ACC112 (cell line): ENCODE measurements around the gene ZDHHC17.
"Not testable (repeated sequence)": the region's sequence is repeated elsewhere in the genome, so short reads cannot be mapped to it uniquely, and the experiment has no call there.

Experiments
- H2AFZ ChIP-seq: fragments of 200-600 bp; sonication (generic); one replicate; pipeline ENCODE4 v1.6.0; 2017; ENCODE audit warnings: antibody characterized with exemption, low read length; ENCODE audit not compliant: unreplicated experiment
- H3K27ac ChIP-seq: fragments of 200-600 bp; sonication (generic); 2 replicates; pipeline ENCODE4 v1.5.1; 2014; ENCODE audit warnings: low read depth, mild to moderate bottlenecking, antibody characterized with exemption, low read length, moderate library complexity
- H3K27me3 ChIP-seq: fragments of 200-600 bp; sonication (generic); 2 replicates; pipeline ENCODE4 v1.6.1; 2014; ENCODE audit warnings: mild to moderate bottlenecking, antibody characterized with exemption, low read length, moderate library complexity, mixed read lengths; ENCODE audit not compliant: insufficient read depth
- H3K36me3 ChIP-seq: fragments of 200-600 bp; sonication (generic); 2 replicates; pipeline ENCODE4 v1.6.1; 2016; ENCODE audit warnings: mild to moderate bottlenecking, antibody characterized with exemption, low read length, moderate library complexity, mixed read lengths; ENCODE audit not compliant: insufficient read depth
- H3K4me1 ChIP-seq: fragments of 200-600 bp; sonication (generic); one replicate; pipeline ENCODE4 v1.6.1; 2016; ENCODE audit warnings: low read length, mixed read lengths; ENCODE audit not compliant: insufficient read depth, unreplicated experiment, control insufficient read depth
- H3K4me3 ChIP-seq: fragments of 200-600 bp; sonication (generic); 2 replicates; pipeline ENCODE4 v1.5.1; 2014; ENCODE audit warnings: mild to moderate bottlenecking, low read depth, low read length
- H3K79me2 ChIP-seq: fragments of 200-600 bp; sonication (generic); one replicate; pipeline ENCODE4 v1.6.0; 2016; ENCODE audit warnings: low read length; ENCODE audit not compliant: control insufficient read depth, unreplicated experiment, insufficient read depth

Gene ZDHHC17

GRCh38 chr12:76766161-76766560 lies 2.2 kb downstream of the ZDHHC17 start:
- Histone ChIP-seq H2AFZ (no peak overlapping the region), H3K4me3 (peak overlapping the region; percentile 98; the same call in 1 of the 2 replicates), H3K27ac (no peak overlapping the region), H3K27me3 (no peaks in the 10 kb centered on the region), H3K79me2 (peaks cover 63% of the 10 kb centered on the region), H3K4me1 (peaks cover 16% of the 10 kb centered on the region), H3K36me3 (no peaks in the 10 kb centered on the region)

GRCh38 chr12:76768576-76768975 lies 4.7 kb downstream of the ZDHHC17 start:
- no peak overlapping the region for H3K4me3 ChIP-seq
- peaks cover 79% of the 10 kb centered on the region for H3K79me2 ChIP-seq
- H3K27ac ChIP-seq: no peak overlapping the region

GRCh38 chr12:76777765-76778216 lies 13.9 kb downstream of the ZDHHC17 start:
- peaks cover 76% of the 10 kb centered on the region for H3K79me2 ChIP-seq

More at GRCh38 chr12:76768576-76768975, 4.7 kb downstream of the ZDHHC17 start:
- H3K4me1 ChIP-seq: peaks cover 10% of the 10 kb centered on the region
- H2AFZ ChIP-seq: no peak overlapping the region
- H3K27me3 ChIP-seq: no peaks in the 10 kb centered on the region
- H3K36me3 ChIP-seq: no peaks in the 10 kb centered on the region

GRCh38 chr12:76778364-76778763 lies 14.4 kb downstream of the ZDHHC17 start:
- no peak overlapping the region for H3K4me3 ChIP-seq

More at GRCh38 chr12:76777765-76778216, 13.9 kb downstream of the ZDHHC17 start:
- no peak overlapping the region for H2AFZ ChIP-seq
- H3K36me3 ChIP-seq: no peaks in the 10 kb centered on the region
- no peaks in the 10 kb centered on the region for H3K27me3 ChIP-seq
- H3K4me3 ChIP-seq: no peak overlapping the region
- no peak overlapping the region for H3K27ac ChIP-seq
- no peaks in the 10 kb centered on the region for H3K4me1 ChIP-seq

GRCh38 chr12:76779310-76779709 lies 15.4 kb downstream of the ZDHHC17 start:
- not testable (repeated sequence) for H2AFZ ChIP-seq, H3K36me3 ChIP-seq, H3K4me1 ChIP-seq, H3K4me3 ChIP-seq, H3K27me3 ChIP-seq, H3K27ac ChIP-seq
- H3K79me2 ChIP-seq: peaks cover 77% of the 10 kb centered on the region

More at GRCh38 chr12:76778364-76778763, 14.4 kb downstream of the ZDHHC17 start:
- Histone ChIP-seq H3K27me3 (no peaks in the 10 kb centered on the region), H3K27ac (no peak overlapping the region), H3K4me1 (no peaks in the 10 kb centered on the region), H2AFZ (no peak overlapping the region), H3K79me2 (peaks cover 78% of the 10 kb centered on the region), H3K36me3 (no peaks in the 10 kb centered on the region)

- no peak overlapping the region for H3K27ac ChIP-seq
- H2AFZ ChIP-seq: no peak overlapping the region
- no peak overlapping the region for H3K4me3 ChIP-seq
- no peaks in the 10 kb centered on the region for H3K36me3 ChIP-seq
- peaks cover 8% of the 10 kb centered on the region for H3K4me1 ChIP-seq
- no peaks in the 10 kb centered on the region for H3K27me3 ChIP-seq
- H3K79me2 ChIP-seq: peaks cover 80% of the 10 kb centered on the region
These were observed 17.4 kb downstream of the ZDHHC17 start for GRCh38 chr12:76781321-76781720.

- H3K4me3 ChIP-seq: no peak overlapping the region
- H3K36me3 ChIP-seq: no peaks in the 10 kb centered on the region
- no peak overlapping the region for H3K27ac ChIP-seq
- no peaks in the 10 kb centered on the region for H3K27me3 ChIP-seq
- H2AFZ ChIP-seq: no peak overlapping the region
- H3K79me2 ChIP-seq: peaks cover 73% of the 10 kb centered on the region
- peaks cover 8% of the 10 kb centered on the region for H3K4me1 ChIP-seq
These were observed 18.6 kb downstream of the ZDHHC17 start for GRCh38 chr12:76782526-76782925.

- Histone ChIP-seq H3K27me3 (no peaks in the 10 kb centered on the region), H3K27ac (no peak overlapping the region), H2AFZ (no peak overlapping the region), H3K79me2 (peaks cover 52% of the 10 kb centered on the region), H3K4me1 (peaks cover 8% of the 10 kb centered on the region), H3K4me3 (peak overlapping the region; percentile 30; the same call in 1 of the 2 replicates), H3K36me3 (no peaks in the 10 kb centered on the region)
These were observed 20.7 kb downstream of the ZDHHC17 start for GRCh38 chr12:76784600-76785051.

- no peaks in the 10 kb centered on the region for H3K36me3 ChIP-seq
- H3K4me3 ChIP-seq: no peak overlapping the region
- H3K27me3 ChIP-seq: no peaks in the 10 kb centered on the region
- no peak overlapping the region for H3K27ac ChIP-seq
- H3K4me1 ChIP-seq: peaks cover 8% of the 10 kb centered on the region
- H3K79me2 ChIP-seq: peaks cover 45% of the 10 kb centered on the region
- H2AFZ ChIP-seq: no peak overlapping the region
These were observed 21.5 kb downstream of the ZDHHC17 start for GRCh38 chr12:76785407-76785806.

GRCh38 chr12:76786986-76787385 lies 23.1 kb downstream of the ZDHHC17 start:
- peaks cover 44% of the 10 kb centered on the region for H3K79me2 ChIP-seq
- H2AFZ ChIP-seq: no peak overlapping the region
- H3K36me3 ChIP-seq: no peaks in the 10 kb centered on the region
- H3K27ac ChIP-seq: no peak overlapping the region
- no peaks in the 10 kb centered on the region for H3K27me3 ChIP-seq
- no peak overlapping the region for H3K4me3 ChIP-seq
- H3K4me1 ChIP-seq: peaks cover 12% of the 10 kb centered on the region

GRCh38 chr12:76787689-76788088 lies 23.8 kb downstream of the ZDHHC17 start:
- no peak overlapping the region for H3K4me3 ChIP-seq
- H3K79me2 ChIP-seq: peaks cover 41% of the 10 kb centered on the region
- no peaks in the 10 kb centered on the region for H3K27me3 ChIP-seq
- H3K4me1 ChIP-seq: peaks cover 12% of the 10 kb centered on the region
- H3K36me3 ChIP-seq: no peaks in the 10 kb centered on the region
- H2AFZ ChIP-seq: no peak overlapping the region
- H3K27ac ChIP-seq: no peak overlapping the region
